T-helper 17 cell (primary cell): ENCODE results near the gene BMS1. TPM values are rescaled to one million over a fixed set of nuclear protein-coding genes. Genes with fewer than 3 reads are reported as not detected.

Experiments used
- ATAC-seq: fragments of 150-1000 bp; cut with Tn5 transposase; 2 replicates; pipeline ENCODE4 v1.10.0; 2021; ENCODE audit warnings: mild to moderate bottlenecking, moderate library complexity
- DNase-seq, 3 donors: peaks; one replicate each; pipeline versions ENCODE4 v3.0.0 to v3.0.0-alpha.2; 2020 to 2021
- H3K9me3 ChIP-seq: one replicate; pipeline ENCODE4 v1.7.0; 2013; ENCODE audit warnings: low read length, mild to moderate bottlenecking; ENCODE audit not compliant: control insufficient read depth, poor library complexity, severe bottlenecking
- H3K27ac Mint-ChIP-seq: one replicate; pipeline ENCODE4 v1.8.0; 2022; ENCODE audit warnings: mild to moderate bottlenecking, moderate library complexity, mixed read lengths
- H3K27me3 Mint-ChIP-seq: one replicate; pipeline ENCODE4 v1.8.0; 2022; ENCODE audit warnings: mixed read lengths
- H3K36me3 Mint-ChIP-seq: one replicate; pipeline ENCODE4 v1.8.0; 2022; ENCODE audit warnings: low read depth, mixed read lengths
- H3K4me1 Mint-ChIP-seq: one replicate; pipeline ENCODE4 v1.8.0; 2022; ENCODE audit warnings: mild to moderate bottlenecking, mixed read lengths
- H3K4me3 Mint-ChIP-seq: one replicate; pipeline ENCODE4 v1.8.0; 2022; ENCODE audit warnings: mild to moderate bottlenecking, moderate library complexity, mixed read lengths
- total RNA-seq, 4 donors: library from RNA in 2 of 4; stranded (reverse) in 2 of 4; gene quantifications; one replicate each; pipeline ENCODE4 v1.2.3 and lab custom pipeline; 2022 to 2026

Gene BMS1
- total RNA-seq, 2 donors from 2014 or later = 13.0 to 14.2 TPM

GRCh38 chr10:42768581-42769152 lies 13.9 kb upstream of the BMS1 start:
- no peak overlapping the region for H3K4me3 Mint-ChIP-seq
- no peaks in the 10 kb centered on the region for H3K36me3 Mint-ChIP-seq
- H3K27me3 Mint-ChIP-seq = peaks cover 55% of the 10 kb centered on the region
- no peaks in the 10 kb centered on the region for H3K4me1 Mint-ChIP-seq
- no peak overlapping the region for H3K27ac Mint-ChIP-seq
- ATAC-seq = no peak
- no peaks in the 10 kb centered on the region for H3K9me3 ChIP-seq
- no peak for DNase-seq

DNA sequence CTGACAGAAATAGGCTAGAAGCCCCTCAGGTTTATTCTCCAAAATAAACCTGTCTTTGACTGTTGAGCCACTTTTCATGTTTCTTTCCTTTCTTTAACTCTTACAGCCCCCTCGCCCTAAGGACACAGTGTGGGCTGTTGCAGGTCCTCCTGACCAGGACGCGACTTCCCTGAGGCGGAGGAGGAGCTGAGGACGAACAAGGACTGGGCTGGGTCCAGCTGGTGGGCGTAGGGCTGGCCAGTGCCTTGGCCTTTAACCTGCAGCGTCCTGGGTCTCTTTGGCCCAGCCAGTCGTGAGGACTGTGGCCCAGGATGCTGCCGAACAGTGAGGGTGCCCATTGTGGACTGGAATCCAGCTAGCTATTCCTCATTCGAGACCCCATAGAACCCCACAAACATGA lies 13.4 kb upstream of the BMS1 start:
- Mint-ChIP-seq H3K27me3 (peaks cover 55% of the 10 kb centered on the region), H3K36me3 (no peaks in the 10 kb centered on the region), H3K4me1 (no peaks in the 10 kb centered on the region), H3K27ac (no peak overlapping the region), H3K4me3 (no peak overlapping the region)
- ATAC-seq = no peak
- H3K9me3 ChIP-seq = no peaks in the 10 kb centered on the region
- DNase-seq = no peak

- no peak overlapping the region for H3K4me3 Mint-ChIP-seq
- H3K27me3 Mint-ChIP-seq = peaks cover 55% of the 10 kb centered on the region
- ATAC-seq (no peak), DNase-seq (no peak)
- H3K27ac Mint-ChIP-seq = no peak overlapping the region
- no peaks in the 10 kb centered on the region for H3K36me3 Mint-ChIP-seq
- H3K4me1 Mint-ChIP-seq = no peaks in the 10 kb centered on the region
- no peaks in the 10 kb centered on the region for H3K9me3 ChIP-seq
Measured at GRCh38 chr10:42769673-42770072, 12.9 kb upstream of the BMS1 start.

DNA sequence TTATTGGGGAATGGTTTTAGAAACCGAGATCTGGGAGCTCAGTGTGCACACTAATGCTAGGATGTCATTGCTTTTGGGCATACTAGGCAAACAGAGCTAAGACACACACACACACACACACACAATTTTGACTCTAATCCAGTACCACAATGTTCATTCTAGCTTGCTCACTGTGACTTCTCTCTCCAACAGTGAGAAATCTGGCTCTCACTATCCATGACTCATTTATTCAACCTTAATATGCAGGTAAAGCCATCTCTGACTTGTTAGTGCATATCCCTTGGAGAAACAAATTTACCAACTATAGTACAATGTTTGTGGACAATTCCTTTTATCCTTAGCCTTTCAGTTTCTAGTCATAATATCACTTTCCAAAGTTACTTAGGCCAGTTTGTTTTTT lies 5.9 kb upstream of the BMS1 start:
- Mint-ChIP-seq H3K36me3 (peaks cover 6% of the 10 kb centered on the region), H3K27me3 (peaks cover 49% of the 10 kb centered on the region), H3K27ac (no peak overlapping the region), H3K4me1 (no peaks in the 10 kb centered on the region), H3K4me3 (no peak overlapping the region)
- no peaks in the 10 kb centered on the region for H3K9me3 ChIP-seq
- DNase-seq (no peak), ATAC-seq (no peak)

GRCh38 chr10:42780456-42780855 lies 2.1 kb upstream of the BMS1 start:
- Mint-ChIP-seq H3K4me3 (peak overlapping the region; percentile 100), H3K27me3 (peaks cover 28% of the 10 kb centered on the region), H3K36me3 (peaks cover 9% of the 10 kb centered on the region), H3K4me1 (peaks cover 8% of the 10 kb centered on the region), H3K27ac (no peak overlapping the region)
- no peak for ATAC-seq
- no peak for DNase-seq
- H3K9me3 ChIP-seq = no peaks in the 10 kb centered on the region

GRCh38 chr10:42781893-42782445 lies 626 bp upstream of the BMS1 start:
- H3K36me3 Mint-ChIP-seq = peaks cover 8% of the 10 kb centered on the region
- peaks cover 12% of the 10 kb centered on the region for H3K27me3 Mint-ChIP-seq
- DNase-seq (no peak), ATAC-seq (no peak)
- peak overlapping the region; percentile 100 for H3K4me3 Mint-ChIP-seq
- H3K27ac Mint-ChIP-seq = peak overlapping the region; percentile 98
- H3K9me3 ChIP-seq = no peaks in the 10 kb centered on the region
- H3K4me1 Mint-ChIP-seq = peaks cover 8% of the 10 kb centered on the region

- ATAC-seq (peak; percentile 1), DNase-seq (no peak)
- Mint-ChIP-seq H3K27me3 (peaks cover 4% of the 10 kb centered on the region), H3K4me3 (peak overlapping the region; percentile 100), H3K36me3 (peaks cover 8% of the 10 kb centered on the region), H3K27ac (peak overlapping the region; percentile 98), H3K4me1 (peaks cover 8% of the 10 kb centered on the region)
- H3K9me3 ChIP-seq = no peaks in the 10 kb centered on the region
Measured at GRCh38 chr10:42783181-42783549, 570 bp downstream of the BMS1 start.

GRCh38 chr10:42785759-42786158 lies 3.2 kb downstream of the BMS1 start:
- peaks cover 8% of the 10 kb centered on the region for H3K4me1 Mint-ChIP-seq
- no peaks in the 10 kb centered on the region for H3K9me3 ChIP-seq
- no peak for ATAC-seq
- no peak overlapping the region for H3K27ac Mint-ChIP-seq
- H3K36me3 Mint-ChIP-seq = peaks cover 8% of the 10 kb centered on the region
- no peak overlapping the region for H3K4me3 Mint-ChIP-seq
- H3K27me3 Mint-ChIP-seq = no peaks in the 10 kb centered on the region
- DNase-seq = no peak

DNA sequence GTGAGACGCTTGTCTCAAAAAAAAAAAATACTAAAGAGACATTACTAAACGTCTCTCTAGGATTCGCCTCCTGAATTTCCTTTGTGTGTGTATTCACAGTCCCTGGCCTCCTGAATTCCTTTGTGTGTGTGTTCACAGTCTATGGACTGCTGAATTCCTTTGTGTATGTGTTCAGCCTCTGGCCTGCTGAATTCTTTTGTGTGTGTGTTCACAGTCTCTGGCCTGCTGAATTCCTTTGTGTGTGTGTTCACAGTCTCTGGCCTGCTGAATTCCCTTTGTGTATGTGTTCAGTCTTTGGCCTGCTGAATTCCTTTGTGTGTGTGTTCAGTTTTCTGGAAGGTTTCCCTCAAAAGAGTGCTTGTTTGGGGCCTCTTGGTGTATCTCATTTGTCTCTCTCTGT lies 8.2 kb downstream of the BMS1 start:
- no peaks in the 10 kb centered on the region for H3K27me3 Mint-ChIP-seq
- no peaks in the 10 kb centered on the region for H3K9me3 ChIP-seq
- DNase-seq = no peak
- peak overlapping the region; percentile 73 for H3K27ac Mint-ChIP-seq
- peaks cover 21% of the 10 kb centered on the region for H3K36me3 Mint-ChIP-seq
- ATAC-seq = no peak
- peaks cover 3% of the 10 kb centered on the region for H3K4me1 Mint-ChIP-seq
- H3K4me3 Mint-ChIP-seq = no peak overlapping the region

DNA sequence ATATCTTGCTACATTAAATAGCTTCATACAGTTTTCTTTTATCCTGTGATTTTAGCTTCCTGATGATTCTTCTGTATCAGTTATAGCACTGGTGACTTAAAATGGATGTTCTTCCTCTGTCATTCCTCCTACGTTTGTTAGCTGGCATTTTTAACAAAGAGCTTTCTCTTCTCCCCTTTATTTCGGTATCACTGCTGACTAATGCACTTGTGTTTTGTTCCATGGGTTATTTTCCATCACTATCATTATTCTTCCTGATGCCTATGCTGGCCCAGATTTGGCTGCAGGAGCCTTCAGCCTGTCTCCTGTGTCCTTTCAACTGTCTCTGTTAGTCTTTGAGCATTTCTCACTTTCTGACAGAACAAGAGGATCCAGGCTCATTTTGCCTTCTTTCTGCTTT lies 13.1 kb downstream of the BMS1 start:
- no peak for DNase-seq
- no peak for ATAC-seq
- Mint-ChIP-seq H3K4me3 (no peak overlapping the region), H3K27ac (peak overlapping the region; percentile 9), H3K4me1 (peaks cover 19% of the 10 kb centered on the region), H3K36me3 (peaks cover 38% of the 10 kb centered on the region), H3K27me3 (no peaks in the 10 kb centered on the region)
- no peaks in the 10 kb centered on the region for H3K9me3 ChIP-seq

GRCh38 chr10:42801135-42801534 lies 18.5 kb downstream of the BMS1 start:
- Mint-ChIP-seq H3K4me1 (peaks cover 21% of the 10 kb centered on the region), H3K27me3 (no peaks in the 10 kb centered on the region), H3K36me3 (peaks cover 32% of the 10 kb centered on the region), H3K27ac (no peak overlapping the region), H3K4me3 (no peak overlapping the region)
- ATAC-seq (no peak), DNase-seq (no peak)
- no peaks in the 10 kb centered on the region for H3K9me3 ChIP-seq

- ATAC-seq (no peak), DNase-seq (no peak)
- Mint-ChIP-seq H3K4me3 (no peak overlapping the region), H3K27ac (peak overlapping the region; percentile 24), H3K4me1 (peaks cover 19% of the 10 kb centered on the region), H3K36me3 (peaks cover 22% of the 10 kb centered on the region), H3K27me3 (no peaks in the 10 kb centered on the region)
- no peaks in the 10 kb centered on the region for H3K9me3 ChIP-seq
Measured at GRCh38 chr10:42802876-42803275, 20.3 kb downstream of the BMS1 start.

DNA sequence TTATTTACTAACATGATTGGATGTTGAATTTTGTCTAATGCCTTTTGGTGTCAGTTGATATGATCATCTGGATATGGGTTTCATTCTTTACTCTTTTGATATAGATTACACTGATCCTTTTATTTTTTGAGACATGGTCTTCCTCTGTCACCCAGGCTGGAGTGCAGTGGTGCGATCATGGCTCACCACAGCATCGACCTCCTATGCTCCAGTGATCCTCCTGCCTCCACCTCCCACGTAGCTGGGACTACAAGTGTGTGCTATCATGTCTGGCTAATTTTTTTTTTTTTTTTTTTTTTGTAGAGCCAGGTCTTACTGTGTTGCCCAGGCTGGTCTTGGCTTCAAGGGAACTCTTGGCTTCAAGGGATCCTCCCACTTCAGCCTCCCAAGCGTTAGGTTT lies 27.1 kb downstream of the BMS1 start:
- no peak for DNase-seq
- Mint-ChIP-seq H3K27ac (peak overlapping the region; percentile 70), H3K4me1 (peaks cover 17% of the 10 kb centered on the region), H3K4me3 (no peak overlapping the region), H3K36me3 (peaks cover 15% of the 10 kb centered on the region), H3K27me3 (no peaks in the 10 kb centered on the region)
- ATAC-seq = no peak
- H3K9me3 ChIP-seq = no peaks in the 10 kb centered on the region

DNA sequence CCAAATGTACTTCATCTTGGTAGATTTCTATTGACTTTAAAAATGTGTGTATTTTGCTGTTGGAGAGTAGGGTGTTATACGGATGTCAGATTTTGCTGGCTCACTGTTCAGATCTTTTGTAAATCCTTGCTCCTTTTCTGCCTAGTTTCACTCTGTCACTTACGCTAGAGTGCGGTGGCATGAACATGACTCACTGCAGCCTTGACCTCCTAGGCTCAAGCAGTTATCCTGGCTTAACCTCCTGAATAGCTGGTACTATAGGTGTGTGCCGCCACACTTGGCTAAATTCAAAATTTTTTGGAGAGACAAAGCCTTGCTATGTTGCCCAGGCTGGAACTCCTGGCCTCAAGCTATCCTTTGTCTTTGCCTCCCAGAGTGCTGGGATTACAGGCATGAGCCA lies 29.4 kb downstream of the BMS1 start:
- H3K27ac Mint-ChIP-seq = no peak overlapping the region
- no peaks in the 10 kb centered on the region for H3K9me3 ChIP-seq
- H3K36me3 Mint-ChIP-seq = peaks cover 18% of the 10 kb centered on the region
- DNase-seq (no peak), ATAC-seq (no peak)
- H3K27me3 Mint-ChIP-seq = no peaks in the 10 kb centered on the region
- peaks cover 17% of the 10 kb centered on the region for H3K4me1 Mint-ChIP-seq
- no peak overlapping the region for H3K4me3 Mint-ChIP-seq
